Measurements from ENCODE around the gene KRT32. TPM values are rescaled to one million over a fixed set of nuclear protein-coding genes. Genes with fewer than 3 reads are reported as not detected.
"Not testable (repeated sequence)": the region's sequence is repeated elsewhere in the genome, so short reads cannot be mapped to it uniquely, and the experiment has no call there.

KRT32 gene
- total RNA-seq, 4 donors from 2014 or later = 0.61 to 12.8 (median 4.6) TPM

DNA sequence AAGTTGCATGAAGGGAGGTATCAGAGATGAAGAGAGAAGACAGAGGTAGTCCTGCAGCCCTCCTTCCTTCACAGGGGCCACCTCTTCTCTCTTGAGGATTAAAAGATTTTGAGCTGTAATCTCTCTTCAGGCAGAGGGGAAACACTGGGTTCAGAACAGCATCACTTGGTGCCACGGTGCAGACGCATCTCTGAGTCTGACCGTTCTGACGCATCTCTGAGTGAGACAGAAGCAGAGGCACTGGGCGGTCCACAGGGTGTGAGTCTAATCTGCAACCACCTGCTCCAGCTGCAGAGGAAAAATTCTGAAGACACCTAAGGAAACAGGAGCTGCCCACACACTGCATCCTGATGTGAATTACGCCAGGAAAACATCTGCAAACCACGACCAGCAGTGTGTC lies 37.5 kb downstream of the KRT32 start:
- H3K27me3 ChIP-seq = no peaks in the 10 kb centered on the region
- TF ChIP-seq, protein P1, sequence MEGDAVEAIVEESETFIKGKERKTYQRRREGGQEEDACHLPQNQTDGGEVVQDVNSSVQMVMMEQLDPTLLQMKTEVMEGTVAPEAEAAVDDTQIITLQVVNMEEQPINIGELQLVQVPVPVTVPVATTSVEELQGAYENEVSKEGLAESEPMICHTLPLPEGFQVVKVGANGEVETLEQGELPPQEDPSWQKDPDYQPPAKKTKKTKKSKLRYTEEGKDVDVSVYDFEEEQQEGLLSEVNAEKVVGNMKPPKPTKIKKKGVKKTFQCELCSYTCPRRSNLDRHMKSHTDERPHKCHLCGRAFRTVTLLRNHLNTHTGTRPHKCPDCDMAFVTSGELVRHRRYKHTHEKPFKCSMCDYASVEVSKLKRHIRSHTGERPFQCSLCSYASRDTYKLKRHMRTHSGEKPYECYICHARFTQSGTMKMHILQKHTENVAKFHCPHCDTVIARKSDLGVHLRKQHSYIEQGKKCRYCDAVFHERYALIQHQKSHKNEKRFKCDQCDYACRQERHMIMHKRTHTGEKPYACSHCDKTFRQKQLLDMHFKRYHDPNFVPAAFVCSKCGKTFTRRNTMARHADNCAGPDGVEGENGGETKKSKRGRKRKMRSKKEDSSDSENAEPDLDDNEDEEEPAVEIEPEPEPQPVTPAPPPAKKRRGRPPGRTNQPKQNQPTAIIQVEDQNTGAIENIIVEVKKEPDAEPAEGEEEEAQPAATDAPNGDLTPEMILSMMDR (IDR thresholded peaks at IDR 0.05) = no peak
- TF ChIP-seq POLR2A (IDR thresholded peaks at IDR 0.05) = no peak
- no peaks in the 10 kb centered on the region for H3K9me3 ChIP-seq
- intact Hi-C loops (cut with DNase I) = no loop called here
- H3K4me3 ChIP-seq = no peak overlapping the region
- DNase-seq = no peak
- no peaks in the 10 kb centered on the region for H3K4me1 ChIP-seq
- H3K27ac ChIP-seq = no peak overlapping the region
- WGBS, 2 donors = 81 to 86% methylated on average over 4 to 7 of the region's 7 CpGs
- H3K36me3 ChIP-seq = no peaks in the 10 kb centered on the region

GRCh38 chr17:41428591-41429291 lies 38.4 kb downstream of the KRT32 start:
- no peak overlapping the region for H3K27ac ChIP-seq
- no peaks in the 10 kb centered on the region for H3K4me1 ChIP-seq
- no peak for DNase-seq
- 78 to 84% methylated on average over 4 of the region's 4 CpGs for WGBS, 2 donors
- H3K9me3 ChIP-seq = no peaks in the 10 kb centered on the region
- no peak overlapping the region for H3K4me3 ChIP-seq
- no peak for TF ChIP-seq POLR2A (IDR thresholded peaks at IDR 0.05)
- TF ChIP-seq, protein P1 (IDR thresholded peaks at IDR 0.05) = no peak
- intact Hi-C loops (cut with DNase I) = no loop called here
- no peaks in the 10 kb centered on the region for H3K27me3 ChIP-seq
- H3K36me3 ChIP-seq = no peaks in the 10 kb centered on the region

GRCh38 chr17:41424111-41424635 lies 43.0 kb downstream of the KRT32 start, which contains the start of gene KRT37:
KRT37 (minus strand) TSS chr17:41424585; CDS start chr17:41424523, 62 bp downstream.
- no peak within 1 kb of the TSS for H3K4me3 ChIP-seq
- H3K27me3 ChIP-seq = no peaks in the 10 kb centered on the region
- H3K27ac ChIP-seq = no peak within 1 kb of the TSS
- WGBS, 2 donors = 89 to 90% methylated on average over 2 to 5 of the region's 13 CpGs
- TF ChIP-seq, protein P1 (IDR thresholded peaks at IDR 0.05) = no peak
- TF ChIP-seq POLR2A (IDR thresholded peaks at IDR 0.05) = no peak
- peaks cover 6 to 28% (median 16%) of the 10 kb centered on the region in 3 donors for H3K4me1 ChIP-seq
- DNase-seq = no peak
- intact Hi-C loops (cut with DNase I) = no loop called here
- H3K36me3 ChIP-seq = no peaks in the 10 kb centered on the region
- no peaks in the 10 kb centered on the region for H3K9me3 ChIP-seq

DNA sequence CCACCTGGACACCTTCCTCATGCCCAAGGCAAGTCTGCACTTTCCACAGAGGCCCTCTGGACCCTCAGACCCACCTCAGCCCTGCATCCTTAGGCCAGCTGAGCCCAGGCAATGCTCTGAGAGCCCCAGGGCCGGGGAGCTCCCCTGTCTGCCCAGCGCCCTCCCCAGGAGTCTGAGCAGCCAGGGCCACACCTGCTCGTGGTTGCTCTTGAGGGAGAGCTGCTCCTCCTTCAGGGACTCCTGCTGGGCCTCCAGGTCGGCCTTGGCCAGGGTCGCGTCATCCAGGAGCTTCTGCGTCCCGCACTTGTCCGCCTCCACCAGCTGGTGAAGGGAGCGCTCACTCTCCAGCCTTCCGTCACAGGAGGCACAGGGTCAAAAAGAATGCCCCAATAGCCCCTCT lies 44.6 kb downstream of the KRT32 start:
- DNase-seq; H3K4me3 ChIP-seq; H3K9me3 ChIP-seq; intact Hi-C loops (cut with DNase I); H3K36me3 ChIP-seq; H3K27ac ChIP-seq; H3K27me3 ChIP-seq: not testable (repeated sequence)
- H3K4me1 ChIP-seq = peaks cover 10 to 44% (median 27%) of the 10 kb centered on the region in 3 donors
- 93 to 100% methylated on average over 3 to 8 of the region's 11 CpGs for WGBS, 2 donors

DNA sequence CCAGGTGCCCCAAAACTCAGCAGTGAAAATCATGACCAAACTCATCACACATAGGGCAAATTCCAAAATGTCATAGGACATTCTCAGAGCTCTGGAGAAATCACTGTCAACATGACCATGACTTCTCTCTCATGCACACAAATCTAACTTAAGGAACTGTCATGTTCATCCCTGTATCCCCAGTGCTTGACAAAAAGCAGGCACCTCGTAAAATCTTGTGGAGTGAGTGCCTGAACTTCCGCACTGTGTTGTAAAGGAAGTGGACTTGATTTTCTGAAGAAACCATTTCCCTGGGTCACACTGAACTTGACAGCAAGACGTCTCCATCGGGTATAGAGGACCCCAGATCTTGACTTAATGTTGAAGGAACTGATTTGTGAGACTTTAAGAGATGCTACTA lies 45.6 kb downstream of the KRT32 start:
- intact Hi-C loops (cut with DNase I) = no loop called here
- WGBS, 2 donors = 52 to 92% methylated on average over 3 to 4 of the region's 4 CpGs
- H3K9me3 ChIP-seq = no peaks in the 10 kb centered on the region
- no peak for TF ChIP-seq POLR2A (IDR thresholded peaks at IDR 0.05)
- TF ChIP-seq, protein P1 (IDR thresholded peaks at IDR 0.05) = no peak
- H3K4me1 ChIP-seq = peaks cover 10 to 53% (median 33%) of the 10 kb centered on the region in 3 donors
- peak overlapping the region in 2 of 4 donors; percentile 2 to 74 for H3K27ac ChIP-seq
- DNase-seq = no peak
- H3K4me3 ChIP-seq = no peak overlapping the region
- no peaks in the 10 kb centered on the region for H3K27me3 ChIP-seq
- no peaks in the 10 kb centered on the region for H3K36me3 ChIP-seq

All from esophagus squamous epithelium (tissue), 5 donors.